SK-N-MC (cell line): ENCODE measurements around the gene PLA2G7.

ENCODE experiments used
- DNase-seq: peaks from one replicate; pipeline ENCODE4 v3.0.0-alpha.2; 2011; ENCODE audit warnings: low read depth, low spot score
- H3K27ac ChIP-seq: fragments of 200-600 bp; sonication (generic); 2 replicates; pipeline ENCODE4 v1.5.1; 2016; ENCODE audit warnings: mixed run types
- H3K36me3 ChIP-seq: fragments of 200-600 bp; sonication (generic); 2 replicates; pipeline ENCODE4 v1.6.1; 2017; ENCODE audit warnings: antibody characterized with exemption, low read length, mixed read lengths; ENCODE audit not compliant: insufficient read depth
- H3K4me3 ChIP-seq: fragments of 200-600 bp; sonication (generic); 2 replicates; pipeline ENCODE4 v1.5.1; 2016
- H3K9ac ChIP-seq: fragments of 200-600 bp; sonication (generic); 2 replicates; pipeline ENCODE4 v1.8.0; 2017; ENCODE audit warnings: mixed run types, mixed read lengths; ENCODE audit not compliant: insufficient read length
- H3K9me3 ChIP-seq: fragments of 200-600 bp; sonication (generic); 2 replicates; pipeline ENCODE4 v1.6.1; 2017; ENCODE audit warnings: low read depth, mild to moderate bottlenecking, antibody characterized with exemption, low read length, moderate library complexity, mixed read lengths
- EZH2 ChIP-seq: fragments of 200-600 bp; sonication (generic); IDR thresholded peaks from one replicate; pipeline ENCODE4 v1.6.1; 2017; ENCODE audit warnings: antibody characterized with exemption
- FOXP2 ChIP-seq: optimal IDR thresholded peaks from 2 replicates; pipeline ENCODE3; 2011; ENCODE audit warnings: mild to moderate bottlenecking, moderate library complexity; ENCODE audit not compliant: insufficient read depth; ENCODE audit errors: extremely low read length, control extremely low read depth
- POLR2AphosphoS5 ChIP-seq: IDR thresholded peaks from 2 replicates; pipeline ENCODE4 v1.6.1; 2012; ENCODE audit warnings: mild to moderate bottlenecking, low read depth, low read length, borderline replicate concordance

The PLA2G7 gene

GRCh38 chr6:46661483-46661882 is 73.7 kb downstream of the PLA2G7 start:
- H3K9ac ChIP-seq, result no peak overlapping the region
- no peak for DNase-seq
- H3K27ac ChIP-seq, result no peak overlapping the region
- TF ChIP-seq POLR2AphosphoS5 (no peak), EZH2 (no peak), FOXP2 (no peak)
- H3K36me3 ChIP-seq, result no peaks in the 10 kb centered on the region
- H3K9me3 ChIP-seq, result no peaks in the 10 kb centered on the region
- H3K4me3 ChIP-seq, result no peak overlapping the region

- DNase-seq, result no peak
- TF ChIP-seq FOXP2 (no peak), EZH2 (no peak), POLR2AphosphoS5 (no peak)
- no peak overlapping the region for H3K4me3 ChIP-seq
- H3K36me3 ChIP-seq, result no peaks in the 10 kb centered on the region
- no peaks in the 10 kb centered on the region for H3K9me3 ChIP-seq
- no peak overlapping the region for H3K9ac ChIP-seq
- H3K27ac ChIP-seq, result no peak overlapping the region
Measured at GRCh38 chr6:46657642-46658041, 77.5 kb downstream of the PLA2G7 start.

- H3K27ac ChIP-seq, result no peak overlapping the region
- DNase-seq, result no peak
- H3K9me3 ChIP-seq, result no peaks in the 10 kb centered on the region
Measured at GRCh38 chr6:46655803-46656202, 79.4 kb downstream of the PLA2G7 start.

More at GRCh38 chr6:46655803-46656202, 79.4 kb downstream of the PLA2G7 start:
- Histone ChIP-seq H3K36me3 (no peaks in the 10 kb centered on the region), H3K9ac (no peak overlapping the region), H3K4me3 (no peak overlapping the region)
- TF ChIP-seq POLR2AphosphoS5, result no peak
- no peak for TF ChIP-seq FOXP2
- no peak for TF ChIP-seq EZH2
